ENCODE data around the gene TUBB3. TPM values are rescaled to one million over a fixed set of nuclear protein-coding genes. Genes with fewer than 3 reads are reported as not detected.

TUBB3 gene
- total and polyA plus RNA-seq, 8 donors: 0.29 to 14.5 (median 3.7) TPM; not detected in 2

DNA sequence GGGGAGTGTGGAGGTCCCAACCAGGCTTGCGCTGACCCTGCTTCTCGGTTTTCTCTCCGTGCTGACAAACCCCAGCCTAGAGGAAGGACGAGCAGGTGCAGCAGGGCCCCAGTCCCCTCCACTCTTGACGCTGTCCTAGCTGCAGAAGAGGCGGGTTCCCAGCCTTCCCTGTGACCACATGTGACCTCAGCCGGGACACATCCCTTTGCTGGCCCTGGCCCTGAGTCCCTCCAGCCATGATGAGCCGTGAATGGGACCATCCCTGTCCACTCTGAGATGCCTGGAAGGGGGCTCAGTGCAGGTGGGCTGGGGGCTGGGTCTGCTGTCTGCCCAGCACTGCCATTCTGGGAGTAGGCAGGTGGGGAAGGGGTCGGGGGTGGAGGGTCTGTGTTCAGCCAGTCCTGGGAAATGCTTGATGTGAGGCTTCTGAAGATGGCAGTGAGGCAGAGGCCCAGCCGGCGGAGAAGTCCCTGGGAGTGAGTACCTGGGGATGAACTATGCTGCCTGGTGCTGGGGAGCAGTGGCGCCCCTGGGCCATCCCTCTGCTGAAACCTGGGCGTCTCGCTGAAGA is 1.9 kb upstream of the TUBB3 start:
- Histone ChIP-seq H3K27ac (peak overlapping the region; percentile 70 to 90 (median 85)), H3K36me3 (no peaks in the 10 kb centered on the region), H3K4me3 (no peak overlapping the region), H3K9me3 (no peaks in the 10 kb centered on the region), H3K27me3 (peaks cover 18 to 87% (median 46%) of the 10 kb centered on the region in 3 donors), H3K4me1 (peaks cover 56 to 92% (median 72%) of the 10 kb centered on the region in 4 donors)
- 31 to 53% (median 43%) methylated on average over 7 to 14 of the region's 14 CpGs for WGBS, 5 donors
- TF ChIP-seq POLR2AphosphoS5 (IDR thresholded peaks at IDR 0.05): no peak
- TF ChIP-seq, protein P1, sequence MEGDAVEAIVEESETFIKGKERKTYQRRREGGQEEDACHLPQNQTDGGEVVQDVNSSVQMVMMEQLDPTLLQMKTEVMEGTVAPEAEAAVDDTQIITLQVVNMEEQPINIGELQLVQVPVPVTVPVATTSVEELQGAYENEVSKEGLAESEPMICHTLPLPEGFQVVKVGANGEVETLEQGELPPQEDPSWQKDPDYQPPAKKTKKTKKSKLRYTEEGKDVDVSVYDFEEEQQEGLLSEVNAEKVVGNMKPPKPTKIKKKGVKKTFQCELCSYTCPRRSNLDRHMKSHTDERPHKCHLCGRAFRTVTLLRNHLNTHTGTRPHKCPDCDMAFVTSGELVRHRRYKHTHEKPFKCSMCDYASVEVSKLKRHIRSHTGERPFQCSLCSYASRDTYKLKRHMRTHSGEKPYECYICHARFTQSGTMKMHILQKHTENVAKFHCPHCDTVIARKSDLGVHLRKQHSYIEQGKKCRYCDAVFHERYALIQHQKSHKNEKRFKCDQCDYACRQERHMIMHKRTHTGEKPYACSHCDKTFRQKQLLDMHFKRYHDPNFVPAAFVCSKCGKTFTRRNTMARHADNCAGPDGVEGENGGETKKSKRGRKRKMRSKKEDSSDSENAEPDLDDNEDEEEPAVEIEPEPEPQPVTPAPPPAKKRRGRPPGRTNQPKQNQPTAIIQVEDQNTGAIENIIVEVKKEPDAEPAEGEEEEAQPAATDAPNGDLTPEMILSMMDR (IDR thresholded peaks at IDR 0.05): no peak
- no peak for TF ChIP-seq EP300 (IDR thresholded peaks at IDR 0.05)
- no peak for TF ChIP-seq POLR2A (IDR thresholded peaks at IDR 0.05)
- intact Hi-C loops (cut with DNase I; ENCODE audit: low total_unique reads): no loop called here
- DNase-seq: no peak

DNA sequence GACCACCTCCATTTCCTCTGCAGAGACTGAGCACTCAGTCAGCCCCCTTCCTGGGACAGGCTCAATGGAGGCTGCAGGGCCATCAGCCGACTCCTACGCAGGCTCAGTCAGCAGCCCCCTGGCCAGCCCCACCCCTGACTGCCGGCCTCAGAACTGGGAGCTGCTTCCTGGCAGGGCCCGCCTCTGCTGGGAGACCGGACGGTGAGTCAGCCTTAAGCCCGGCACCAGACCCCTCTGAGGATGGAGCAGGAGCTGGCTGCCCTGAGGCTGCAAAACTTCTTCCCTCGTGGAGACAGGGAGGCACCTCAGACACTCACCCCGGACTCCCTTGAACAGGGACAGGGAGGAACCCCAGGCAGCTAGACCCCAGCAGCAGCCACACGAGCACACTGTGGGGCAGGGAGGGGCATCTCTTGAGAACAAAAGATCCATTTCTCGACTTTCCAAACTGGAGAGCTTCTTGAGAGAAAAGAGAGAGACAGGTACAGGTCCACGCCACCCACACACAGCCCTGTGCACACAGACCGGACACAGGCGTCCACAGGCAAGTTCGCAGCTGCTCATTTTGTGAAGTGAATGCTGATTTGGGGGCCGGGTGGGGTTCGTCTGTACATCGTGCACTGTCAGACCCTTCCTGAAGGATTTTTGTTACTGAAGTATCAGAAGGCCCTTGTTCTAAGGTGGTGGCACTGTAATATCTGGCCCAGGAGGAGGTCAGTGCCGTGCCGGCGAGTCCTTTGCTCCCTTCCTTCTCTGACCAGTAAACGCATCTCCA is 1.3 kb upstream of the TUBB3 start:
- intact Hi-C loops (cut with DNase I; ENCODE audit: low total_unique reads): no loop called here
- Histone ChIP-seq H3K4me3 (peak overlapping the region; percentile 51 to 59 (median 58)), H3K4me1 (peaks cover 60 to 98% (median 77%) of the 10 kb centered on the region in 4 donors), H3K27me3 (peaks cover 18 to 93% (median 51%) of the 10 kb centered on the region in 3 donors), H3K36me3 (no peaks in the 10 kb centered on the region), H3K27ac (peak overlapping the region; percentile 70 to 90 (median 85)), H3K9me3 (no peaks in the 10 kb centered on the region)
- peak; percentile 58 to 91 for DNase-seq
- TF ChIP-seq POLR2AphosphoS5 (IDR thresholded peaks at IDR 0.05): peak in 2 of 3 donors; percentile 66 to 84
- no peak for TF ChIP-seq POLR2A (IDR thresholded peaks at IDR 0.05)
- 4 to 6% (median 5%) methylated on average over 11 to 22 of the region's 22 CpGs for WGBS, 5 donors

DNA sequence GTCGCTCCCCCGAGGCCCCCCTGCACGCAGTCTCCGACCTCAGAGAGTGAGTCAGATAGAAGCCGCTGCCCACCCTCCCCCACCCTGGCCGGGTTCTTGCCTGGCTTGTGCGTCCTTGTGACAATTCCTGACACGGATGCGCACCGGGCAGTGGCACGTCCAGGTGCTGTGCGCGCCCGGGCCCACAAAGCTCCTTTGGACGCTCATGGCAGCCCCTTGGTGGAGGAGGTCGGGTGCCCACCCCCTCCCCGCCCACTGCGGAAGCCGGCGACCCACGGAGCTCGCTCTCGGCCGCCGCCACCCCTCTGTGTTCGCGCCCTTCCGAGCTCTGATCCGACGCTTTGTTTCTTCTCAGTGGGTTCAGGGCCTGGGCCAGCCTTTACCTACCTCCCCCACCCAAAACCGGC is 662 bp upstream of the TUBB3 start:
- TF ChIP-seq POLR2AphosphoS5 (IDR thresholded peaks at IDR 0.05) (peak in 2 of 3 donors; percentile 33 to 40), EP300 (IDR thresholded peaks at IDR 0.05) (no peak), POLR2A (IDR thresholded peaks at IDR 0.05) (no peak)
- TF ChIP-seq, protein P1 (IDR thresholded peaks at IDR 0.05): no peak
- Histone ChIP-seq H3K27me3 (peaks cover 18 to 99% (median 51%) of the 10 kb centered on the region in 3 donors), H3K9me3 (no peaks in the 10 kb centered on the region), H3K36me3 (no peaks in the 10 kb centered on the region), H3K4me1 (peaks cover 60 to 94% (median 72%) of the 10 kb centered on the region in 4 donors), H3K4me3 (peak overlapping the region; percentile 51 to 59 (median 58)), H3K27ac (peak overlapping the region; percentile 70 to 90 (median 85))
- DNase-seq: peak; percentile 50 to 85
- intact Hi-C loops (cut with DNase I; ENCODE audit: low total_unique reads): no loop called here
- WGBS, 5 donors: 0 to 6% (median 1%) methylated on average over 3 to 31 of the region's 31 CpGs

DNA sequence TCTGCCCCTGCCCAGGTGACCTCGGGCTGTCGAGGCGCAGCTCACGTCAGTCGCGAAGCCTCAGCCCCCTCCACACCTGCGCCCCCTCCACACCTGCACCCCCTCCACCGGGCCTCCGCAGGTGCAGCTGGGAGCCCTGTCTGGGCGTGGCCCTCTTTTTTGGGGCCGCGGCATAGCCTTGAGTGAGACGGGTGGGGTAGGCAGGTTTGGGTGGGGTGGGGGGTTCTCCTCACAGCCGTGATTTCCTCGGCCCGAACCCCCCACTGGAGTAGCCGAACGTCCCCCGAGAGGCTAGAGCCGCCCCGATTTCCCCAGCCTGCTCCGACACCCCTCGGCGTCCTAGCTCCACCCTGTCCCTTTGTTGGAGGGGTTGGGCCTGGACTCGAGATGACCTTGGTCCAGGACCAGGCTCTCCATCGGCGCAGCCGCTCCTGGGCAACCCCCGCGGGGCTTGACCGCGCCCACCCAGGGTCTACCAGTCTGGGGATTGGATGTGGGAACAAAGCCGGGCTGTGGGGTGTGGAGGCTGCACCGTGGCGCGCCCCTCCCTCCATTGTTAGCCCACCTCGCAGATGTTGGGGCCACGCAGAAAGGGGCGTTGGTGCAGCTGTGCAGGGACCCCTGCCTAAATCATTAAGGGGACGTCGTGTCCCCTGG is 626 bp downstream of the TUBB3 start:
- TF ChIP-seq, protein P1 (IDR thresholded peaks at IDR 0.05): no peak
- TF ChIP-seq EP300 (IDR thresholded peaks at IDR 0.05): no peak
- no peak for TF ChIP-seq POLR2AphosphoS5 (IDR thresholded peaks at IDR 0.05)
- no peak for TF ChIP-seq POLR2A (IDR thresholded peaks at IDR 0.05)
- Histone ChIP-seq H3K36me3 (no peaks in the 10 kb centered on the region), H3K4me1 (peaks cover 47 to 81% (median 59%) of the 10 kb centered on the region in 4 donors), H3K4me3 (peak overlapping the region; percentile 51 to 59 (median 58)), H3K27me3 (peaks cover 18 to 100% (median 51%) of the 10 kb centered on the region in 3 donors), H3K27ac (peak overlapping the region in 3 of 5 donors; percentile 43 to 89 (median 82)), H3K9me3 (no peaks in the 10 kb centered on the region)
- DNase-seq: peak in 1 of 2 donors; percentile 59
- intact Hi-C loops (cut with DNase I; ENCODE audit: low total_unique reads): no loop called here
- WGBS, 5 donors: 2 to 5% (median 3%) methylated on average over 10 to 41 of the region's 41 CpGs

Data from stomach (tissue), 9 donors.